Endothelial cell of umbilical vein (primary cell): ENCODE measurements around the gene TFF2. TPM values are rescaled to one million over a fixed set of nuclear protein-coding genes. Genes with fewer than 3 reads are reported as not detected.

Experiments used
- BruUV-seq: library from RNA; stranded (reverse); fragments of 400-500 nt; replicated peaks from 2 replicates; lab custom pipeline; 2021; lab: Mats Ljungman, UMichigan
- CTCF ChIA-PET: fragments of 300-600, 350-600 bp; sonication (Branson Sonifier 250); formaldehyde crosslinking; loops from one replicate; lab custom pipeline; 2021; ENCODE audit warnings: antibody characterized with exemption, inconsistent platforms; lab: Charles Lee
- POLR2A ChIA-PET: fragments of 300-600, 350-600 bp; sonication (Branson Sonifier 250); formaldehyde crosslinking; loops from one replicate; lab custom pipeline; 2021; ENCODE audit warnings: antibody characterized with exemption, inconsistent platforms; lab: Charles Lee
- DNase-seq: peaks from one replicate; pipeline ENCODE4 v3.0.0-alpha.2; 2011; ENCODE audit warnings: low read depth, low spot score
- FAIRE-seq: peaks from 2 replicates; lab custom pipeline; 2011; peaks lifted over from hg19 to GRCh38; lab: Jason Lieb, UNC
- H2AFZ ChIP-seq: 2 replicates; pipeline ENCODE4 v1.6.0; 2012; ENCODE audit warnings: low read depth, low read length, control low read depth, inconsistent platforms
- H3K27ac ChIP-seq: 2 replicates; pipeline ENCODE4 v1.5.1; 2011; ENCODE audit warnings: low read depth, mild to moderate bottlenecking, control low read depth, low read length, moderate library complexity; ENCODE audit not compliant: insufficient read depth
- H3K27me3 ChIP-seq, 2 experiments: 2 replicates each; pipeline versions ENCODE4 v1.6.0 to v1.6.1; 2011; ENCODE audit warnings: low read length in 2 of 2, mixed read lengths in 1 of 2; ENCODE audit not compliant: control insufficient read depth in 2 of 2, insufficient read depth in 2 of 2
- H3K36me3 ChIP-seq, 2 experiments: 2 replicates in 1 of 2; 3 replicates in 1 of 2; pipeline ENCODE4 v1.5.1; 2011; ENCODE audit warnings: low read length in 2 of 2, mild to moderate bottlenecking in 1 of 2, moderate library complexity in 1 of 2; ENCODE audit not compliant: control insufficient read depth in 2 of 2, insufficient read depth in 2 of 2; ENCODE audit errors: extremely low read depth in 1 of 2
- H3K4me1 ChIP-seq: 3 replicates; pipeline ENCODE4 v1.5.1; 2011; ENCODE audit warnings: mild to moderate bottlenecking, low read length; ENCODE audit not compliant: control insufficient read depth, insufficient read depth; ENCODE audit errors: extremely low read depth
- H3K4me2 ChIP-seq: 2 replicates; pipeline ENCODE4 v1.6.1; 2011; ENCODE audit warnings: low read length, control low read depth, mixed read lengths; ENCODE audit not compliant: insufficient read depth
- H3K4me3 ChIP-seq, 3 experiments: fragments of 200-600 bp in 1 of 3; sonication (generic), shearing (Covaris generic) in 1 of 3; replicated peaks in 1 of 3; 2 replicates each; pipeline ENCODE4 v1.5.1; 2011 to 2016; ENCODE audit warnings: control low read depth in 3 of 3, low read length in 3 of 3, mild to moderate bottlenecking in 2 of 3, inconsistent platforms in 1 of 3, low read depth in 1 of 3, moderate library complexity in 1 of 3; ENCODE audit not compliant: insufficient read depth in 1 of 3
- H3K79me2 ChIP-seq: 2 replicates; pipeline ENCODE4 v1.6.0; 2012; ENCODE audit warnings: low read length, inconsistent platforms; ENCODE audit not compliant: control insufficient read depth, insufficient read depth
- H3K9ac ChIP-seq: replicated peaks from 2 replicates; pipeline ENCODE3; 2011; ENCODE audit warnings: low read length, control low read depth; ENCODE audit not compliant: insufficient read depth; ENCODE audit errors: extremely low read depth
- H3K9me1 ChIP-seq: replicated peaks from 3 replicates; pipeline ENCODE4 v1.6.0; 2011; ENCODE audit warnings: mild to moderate bottlenecking, low read length; ENCODE audit not compliant: control insufficient read depth, insufficient read depth; ENCODE audit errors: extremely low read depth
- H3K9me3 ChIP-seq: replicated peaks from 2 replicates; pipeline ENCODE4 v1.5.1; 2012; ENCODE audit warnings: low read length, inconsistent platforms; ENCODE audit not compliant: control insufficient read depth, insufficient read depth
- H4K20me1 ChIP-seq: replicated peaks from 2 replicates; pipeline ENCODE3; 2011; ENCODE audit warnings: mild to moderate bottlenecking, low read length; ENCODE audit not compliant: control insufficient read depth, insufficient read depth; ENCODE audit errors: extremely low read depth
- CTCF ChIP-seq, 2 donors: IDR thresholded peaks; 1 replicate in 1 of 2; 2 replicates in 1 of 2; pipeline ENCODE4 v1.5.1; 2011; ENCODE audit warnings: low read length in 2 of 2, mild to moderate bottlenecking in 2 of 2, moderate library complexity in 2 of 2, control low read depth in 1 of 2, inconsistent platforms in 1 of 2, low read depth in 1 of 2; ENCODE audit not compliant: insufficient read depth in 1 of 2; ENCODE audit errors: extremely low read depth in 1 of 2
- EZH2 ChIP-seq: IDR thresholded peaks from 2 replicates; pipeline ENCODE4 v1.6.1; 2012; ENCODE audit warnings: borderline replicate concordance, low read depth, mild to moderate bottlenecking, moderate library complexity, low read length, inconsistent platforms; ENCODE audit not compliant: severe bottlenecking
- FOS ChIP-seq: IDR thresholded peaks from 2 replicates; pipeline ENCODE4 v1.6.1; 2011; ENCODE audit warnings: mild to moderate bottlenecking, low read length, moderate library complexity, borderline replicate concordance; ENCODE audit not compliant: insufficient read depth
- GATA2 ChIP-seq: IDR thresholded peaks from 2 replicates; pipeline ENCODE4 v1.7.0; 2011; ENCODE audit warnings: low read depth, mild to moderate bottlenecking, moderate library complexity, mixed read lengths, low read length; ENCODE audit not compliant: insufficient read length, insufficient read depth
- JUN ChIP-seq: IDR thresholded peaks from 2 replicates; pipeline ENCODE4 v1.6.1; 2011; ENCODE audit warnings: borderline replicate concordance, low read depth; ENCODE audit not compliant: insufficient read length, insufficient read depth
- MAX ChIP-seq: IDR thresholded peaks from 2 replicates; pipeline ENCODE4 v1.6.1; 2011; ENCODE audit not compliant: insufficient read depth, insufficient read length
- MYC ChIP-seq: IDR thresholded peaks from one replicate; pipeline ENCODE4 v1.6.1; 2011; ENCODE audit warnings: mild to moderate bottlenecking, low read depth, low read length
- POLR2A ChIP-seq: IDR thresholded peaks from 2 replicates; pipeline ENCODE4 v1.6.1; 2012; ENCODE audit warnings: low read depth, mild to moderate bottlenecking, control low read depth, low read length
- POLR2AphosphoS5 ChIP-seq: IDR thresholded peaks from 2 replicates; pipeline ENCODE4 v1.6.1; 2012; ENCODE audit warnings: low read depth, mild to moderate bottlenecking, control low read depth, low read length, moderate library complexity; ENCODE audit not compliant: insufficient read depth
- dilution Hi-C: fragments of 300-500 bp; cut with MboI; formaldehyde crosslinking; loops from one replicate; pipeline ENCODE4 v1.15.0; 2019; ENCODE audit warnings: low sequenced_read_pairs; ENCODE audit not compliant: extremely low pct_ligation_motif_present
- intact Hi-C: fragments of 100-400 bp; cut with micrococcal nuclease; formaldehyde crosslinking; loops from one replicate; pipeline ENCODE4 v1.10.0; 2022
- polyA plus RNA-seq, 4 experiments: library from polyadenylated mRNA; depleted of rRNA in 3 of 4; stranded (reverse) in 3 of 4; unstranded in 1 of 4; fragments of >200 nt; gene quantifications; 2 replicates each; pipeline versions ENCODE4 v1.2.1 to v1.2.3, GENCODE V29; 2011 to 2012; ENCODE audit warnings: missing spikeins in 1 of 4
- total RNA-seq: library from RNA; stranded (reverse); gene quantifications from 2 replicates; pipeline ENCODE4 v1.2.3, GENCODE V29; 2021

The TFF2 gene
- total and polyA plus RNA-seq, 2 donors (not counting 3 experiments of a cell fraction or from before 2014, with no cell fraction given) = not detected

- Histone ChIP-seq H3K9me3 (no peaks in the 10 kb centered on the region), H3K9me1 (no peaks in the 10 kb centered on the region), H3K4me1 (no peaks in the 10 kb centered on the region), H2AFZ (no peak overlapping the region), H3K27ac (no peak overlapping the region), H3K27me3 (peaks cover 2 to 6% of the 10 kb centered on the region in 2 experiments), H3K4me3 (no peak overlapping the region), H3K36me3 (no peaks in the 10 kb centered on the region), H4K20me1 (no peaks in the 10 kb centered on the region), H3K9ac (no peak overlapping the region), H3K79me2 (no peaks in the 10 kb centered on the region), H3K4me2 (no peak overlapping the region)
- POLR2A ChIA-PET = no interaction called here
- TF ChIP-seq POLR2AphosphoS5 = no peak
- TF ChIP-seq FOS = no peak
- TF ChIP-seq CTCF (IDR thresholded peaks at IDR 0.05; ENCODE audit: extremely low read depth in 1 of 2, insufficient read depth in 1 of 2, low read depth in 1 of 2, low read length in 2 of 2) = no peak
- no peak for TF ChIP-seq MAX
- no peak for TF ChIP-seq POLR2A
- TF ChIP-seq MYC = no peak
- no peak for TF ChIP-seq EZH2
- no peak for TF ChIP-seq JUN
- TF ChIP-seq GATA2 = no peak
- no peak for FAIRE-seq
- dilution Hi-C loops (no loop called here), intact Hi-C loops (no loop called here)
- no peak for DNase-seq
- CTCF ChIA-PET = no interaction called here
- BruUV-seq = no TSS peak
These were observed 33.5 kb downstream of the TFF2 start for GRCh38 chr21:42317341-42317741.
